LHCN-M2 (cell line): ENCODE measurements around the gene C1orf21. TPM values are rescaled to one million over a fixed set of nuclear protein-coding genes. Genes with fewer than 3 reads are reported as not detected.
"Not testable (repeated sequence)": the region's sequence is repeated elsewhere in the genome, so short reads cannot be mapped to it uniquely, and the experiment has no call there.

Experiments used
- DNase-seq: peaks from one replicate; pipeline ENCODE4 v3.0.0-alpha.2; 2012; ENCODE audit warnings: low read depth
- total RNA-seq: library from RNA; depleted of rRNA; stranded (reverse); fragments of >200 nt; gene quantifications from 2 replicates; pipeline ENCODE4 v1.2.3, GENCODE V29; 2014

C1orf21 gene
- total RNA-seq, 1 experiment from 2014 or later, result 23.9 TPM

DNA sequence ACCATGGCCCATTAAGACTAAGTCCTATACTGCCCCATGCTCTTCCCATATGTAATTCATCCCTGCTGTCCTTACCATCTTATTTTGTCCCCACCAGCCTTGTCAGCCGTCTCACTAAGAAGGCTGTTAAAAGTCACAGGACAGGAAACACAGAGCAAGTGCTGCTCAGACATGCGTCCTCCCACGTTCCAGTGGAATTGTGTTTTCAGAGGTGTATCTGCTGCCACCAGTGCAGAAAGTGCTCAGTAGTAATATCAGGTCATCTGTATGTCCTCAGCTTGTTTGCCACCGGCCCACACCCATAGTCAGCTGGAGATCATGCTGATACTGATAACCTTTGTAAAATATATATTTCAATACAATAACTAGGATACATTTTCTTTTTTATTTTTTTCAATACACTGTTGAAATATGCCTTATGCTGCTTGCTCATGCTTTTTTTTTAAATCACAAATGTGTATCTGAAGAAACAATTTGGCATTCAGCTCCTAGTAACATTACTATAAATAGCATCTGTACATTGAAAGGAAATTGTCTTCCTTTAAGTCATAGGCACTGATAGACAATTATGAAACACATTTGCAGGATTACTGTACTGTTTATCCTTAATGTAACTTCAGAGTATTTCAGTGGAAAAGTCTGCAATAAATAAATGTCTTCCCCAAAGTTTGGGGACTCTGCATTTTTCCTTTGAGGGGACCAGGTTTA, 211.0 kb downstream of the C1orf21 start:
- no peak for DNase-seq

DNA sequence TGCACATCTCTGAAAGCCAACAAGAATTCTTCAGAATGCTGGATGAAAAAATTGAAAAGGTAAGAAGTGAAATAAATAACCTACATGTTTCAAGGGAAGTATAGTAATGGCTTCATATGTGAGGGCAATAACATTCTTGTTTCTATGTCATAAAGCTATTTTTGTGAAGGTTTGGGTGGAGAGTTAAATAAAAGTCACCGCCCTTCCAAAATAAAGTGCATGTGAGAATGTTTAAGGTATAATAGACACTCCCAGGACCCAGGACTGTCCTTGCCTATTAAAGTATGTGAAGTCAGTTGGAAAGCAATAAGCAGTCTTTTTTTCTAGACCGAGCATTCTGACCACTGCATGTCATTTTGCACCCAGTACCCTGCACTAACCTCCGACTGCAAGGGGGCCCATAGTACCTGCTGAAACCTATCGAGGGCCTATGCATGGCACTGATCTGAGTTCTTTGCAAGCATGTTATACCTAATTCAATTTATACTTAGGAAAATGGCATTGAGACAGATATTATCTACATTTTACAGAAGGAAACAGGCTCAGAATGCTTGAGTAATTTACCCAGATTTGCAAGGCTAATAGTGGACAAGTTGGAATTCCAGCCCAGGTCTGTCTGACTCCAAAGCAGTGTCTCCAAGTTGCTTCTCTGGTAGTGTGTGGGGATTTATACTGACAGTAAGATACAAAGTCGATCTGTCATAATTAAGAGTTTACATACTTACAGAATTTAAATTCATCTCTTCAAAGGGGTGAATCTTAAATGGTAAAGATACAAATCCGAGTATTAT, 211.8 kb downstream of the C1orf21 start:
- DNase-seq, result no peak

DNA sequence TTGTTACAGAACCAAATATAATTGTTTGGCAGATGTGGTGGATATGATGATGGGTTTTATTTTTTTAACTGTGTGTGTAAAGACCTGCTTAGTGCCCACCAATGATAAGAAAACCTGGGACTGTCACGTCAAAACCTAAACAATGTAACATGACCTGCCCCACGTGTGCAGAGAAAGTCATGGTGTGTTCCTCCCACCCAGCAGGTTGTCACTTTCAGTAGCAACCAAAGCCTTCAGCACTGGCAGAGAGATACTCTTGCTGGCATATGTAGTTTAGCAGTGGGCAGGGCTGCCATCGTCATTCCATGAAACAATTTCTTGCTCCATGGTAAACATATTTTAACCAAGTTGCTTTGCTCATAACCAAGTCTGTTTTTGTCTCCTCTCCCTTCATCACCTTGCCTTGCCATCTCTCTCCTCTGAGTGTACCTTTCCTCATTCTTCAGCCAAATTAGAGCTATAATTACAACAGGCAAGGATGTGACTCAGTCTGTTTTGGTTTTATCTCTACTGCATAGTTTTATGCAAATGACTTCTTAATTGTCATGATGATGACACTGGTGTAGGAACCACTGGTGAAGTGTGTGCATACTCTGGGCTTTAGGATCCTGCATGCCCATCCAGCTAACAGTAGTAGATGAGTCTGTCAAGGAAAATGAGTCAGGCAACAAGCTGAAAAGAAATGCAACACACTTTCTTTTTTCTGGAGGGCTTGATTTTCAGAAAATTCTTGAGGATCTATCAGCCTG, 217.5 kb downstream of the C1orf21 start:
- DNase-seq, result no peak

DNA sequence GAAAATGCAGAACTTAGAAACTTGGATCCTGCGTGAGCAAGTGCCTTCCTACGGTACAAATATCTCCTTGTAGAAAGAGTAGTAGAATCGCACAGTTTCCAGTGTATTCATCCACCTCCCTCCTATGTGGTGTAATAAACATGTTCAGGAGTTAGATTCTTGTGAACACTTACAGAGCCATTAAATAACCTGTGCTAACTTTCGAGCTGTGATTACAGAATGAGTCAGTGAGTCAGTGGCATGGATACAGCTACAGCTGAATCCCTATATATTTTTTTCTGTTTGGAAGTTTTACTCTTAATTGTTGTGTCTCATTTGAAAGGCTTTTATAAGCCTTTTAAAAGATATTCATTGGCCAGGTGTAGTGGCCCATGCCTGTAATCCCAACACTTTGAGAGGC, 219.1 kb downstream of the C1orf21 start:
- no peak for DNase-seq

DNA sequence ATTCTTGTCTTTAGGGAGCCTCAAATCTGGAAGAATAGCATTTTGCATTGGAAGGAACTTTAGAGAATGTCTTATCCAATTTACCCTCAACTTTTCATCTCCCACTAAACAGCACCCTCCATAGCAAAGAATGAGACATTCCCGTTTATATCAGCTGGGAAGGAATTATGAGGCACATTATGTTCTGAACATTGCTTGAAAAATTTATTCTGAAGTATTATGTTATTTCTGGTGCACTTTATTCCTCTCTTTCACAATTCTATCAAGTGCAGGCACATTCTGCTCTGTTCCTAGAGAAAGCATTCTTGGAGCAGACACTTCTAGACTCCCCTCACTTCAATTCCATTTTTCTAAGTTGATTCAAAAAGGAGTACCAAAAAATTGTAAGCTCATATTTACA, 220.0 kb downstream of the C1orf21 start:
- DNase-seq, result no peak

DNA sequence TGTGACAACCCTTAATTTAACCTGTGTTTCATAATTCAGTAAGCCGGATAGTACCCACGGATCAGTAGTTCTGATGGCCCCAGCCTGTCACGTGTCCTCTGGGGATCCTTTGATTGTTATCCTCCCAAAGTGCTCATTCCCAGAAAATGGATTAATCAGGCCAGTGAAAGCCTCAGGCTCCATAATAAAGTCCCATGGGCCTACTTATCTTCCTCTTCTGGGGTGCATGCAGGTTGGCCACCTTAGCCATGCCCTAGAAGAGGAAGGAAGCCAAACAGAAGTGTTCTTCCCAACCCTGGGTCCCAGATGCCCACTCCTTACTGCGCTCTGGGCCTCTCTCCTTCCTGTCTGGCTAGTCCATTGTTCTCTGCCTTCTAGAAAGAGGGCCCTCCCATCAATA, 221.8 kb downstream of the C1orf21 start:
- DNase-seq, result no peak

DNA sequence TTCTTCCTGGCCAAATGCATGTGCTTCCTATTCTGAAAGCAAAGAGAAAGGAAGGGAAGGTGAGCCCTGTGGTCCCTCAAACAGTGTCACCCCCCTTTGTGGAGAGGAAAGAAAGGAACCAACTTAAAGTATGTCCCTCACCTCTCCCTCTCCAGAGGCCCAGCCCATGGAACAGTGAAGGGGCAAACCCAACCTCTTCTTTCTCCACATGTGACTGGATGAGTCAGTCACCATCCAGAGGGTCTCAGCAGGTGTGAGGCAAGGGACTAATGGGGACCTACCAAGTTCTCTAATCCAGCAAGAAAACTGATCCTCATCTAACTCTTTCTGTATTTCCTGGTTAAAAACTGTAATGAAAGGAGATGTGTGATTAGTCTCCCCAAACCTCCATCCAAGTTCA, 222.2 kb downstream of the C1orf21 start:
- no peak for DNase-seq

DNA sequence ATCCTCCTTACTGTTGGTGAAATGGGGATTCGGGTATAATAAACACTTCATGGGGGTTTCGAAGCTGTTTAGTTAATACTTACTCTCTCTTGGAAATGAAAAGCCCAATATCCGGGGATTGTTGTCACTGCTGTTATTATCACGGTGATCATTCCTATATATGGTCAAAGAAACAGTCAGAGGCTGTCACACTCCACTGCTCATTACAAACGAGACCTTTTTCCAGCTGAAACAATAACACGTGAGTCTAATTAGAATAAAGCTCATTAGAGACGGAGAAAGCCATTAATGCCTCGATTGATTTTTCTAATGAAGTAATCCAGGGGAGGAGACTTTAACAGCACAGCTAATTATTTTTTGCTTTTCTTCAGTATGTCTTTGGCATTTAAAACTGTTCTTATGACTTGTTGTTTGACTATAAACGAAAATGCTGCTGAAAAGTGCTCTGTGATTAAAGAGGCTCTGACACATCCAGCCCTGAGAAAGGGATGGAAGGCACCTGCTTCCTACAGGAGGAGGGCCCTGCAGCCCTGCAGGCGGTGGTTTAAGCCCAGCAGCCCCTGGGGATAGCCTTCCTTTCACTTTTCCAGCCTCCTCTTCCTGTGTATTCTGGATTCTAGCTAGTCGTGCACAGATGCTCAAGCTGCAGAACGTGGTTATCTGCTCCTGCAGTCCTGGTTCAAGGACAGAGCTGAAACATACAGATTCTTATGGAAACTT, 224.2 kb downstream of the C1orf21 start:
- DNase-seq, result no peak

DNA sequence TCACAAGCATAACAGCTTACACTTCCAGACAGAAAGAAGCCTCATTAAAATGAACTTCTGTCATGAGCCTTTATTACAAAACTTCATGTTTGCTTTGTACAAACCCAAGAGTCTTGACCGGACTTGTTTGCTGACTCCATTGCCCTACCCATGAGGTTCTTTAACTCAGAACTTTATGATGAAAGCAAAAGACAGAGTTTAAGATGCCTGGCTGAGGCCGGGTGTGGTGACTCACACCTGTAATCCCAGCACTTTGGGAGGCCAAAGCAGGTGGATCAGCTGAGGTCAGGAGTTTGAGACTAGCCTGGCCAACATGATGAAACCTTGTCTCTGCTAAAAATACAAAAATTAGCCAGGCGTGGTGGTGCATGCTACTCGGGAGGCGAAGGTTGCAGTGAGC, 225.4 kb downstream of the C1orf21 start:
- DNase-seq, result not testable (repeated sequence)

DNA sequence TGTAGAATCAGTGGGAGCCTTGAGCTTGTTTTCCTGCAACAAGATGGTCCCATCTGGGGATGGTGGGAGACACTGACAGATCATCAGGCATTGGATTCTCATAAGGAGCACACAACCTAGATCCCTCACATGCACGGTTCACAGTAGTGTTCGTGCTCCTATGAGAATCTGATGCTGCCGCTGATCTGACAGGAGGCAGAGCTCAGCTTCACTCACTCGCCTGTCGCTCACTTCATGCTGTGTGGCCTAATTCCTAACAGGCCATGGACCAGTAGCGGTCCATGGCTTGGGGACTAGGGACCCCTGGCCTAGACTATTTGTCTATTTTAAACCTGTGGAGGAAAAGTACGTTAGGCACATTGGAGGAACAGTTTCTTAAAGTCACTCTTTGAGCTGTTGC, 227.8 kb downstream of the C1orf21 start:
- DNase-seq, result no peak

DNA sequence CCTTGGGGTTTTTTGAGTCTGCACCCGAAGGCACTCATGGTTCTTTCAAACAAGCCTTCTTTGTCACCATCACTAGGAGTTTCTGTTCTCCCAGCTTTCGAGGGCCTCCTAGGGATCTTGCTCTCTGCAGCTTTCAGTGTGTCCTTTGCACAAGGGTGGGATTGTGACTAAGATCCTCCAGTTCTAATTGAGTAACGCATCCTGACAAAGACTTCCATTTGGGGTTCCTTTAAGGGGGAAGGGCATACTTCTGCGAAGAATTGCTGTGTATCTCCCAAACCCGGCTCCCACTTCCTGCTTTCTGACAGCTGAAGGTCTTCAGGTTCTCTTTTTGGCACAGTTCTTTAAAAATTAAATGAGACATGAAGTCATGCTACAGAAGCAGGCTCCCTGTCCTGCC, 228.5 kb downstream of the C1orf21 start:
- no peak for DNase-seq

DNA sequence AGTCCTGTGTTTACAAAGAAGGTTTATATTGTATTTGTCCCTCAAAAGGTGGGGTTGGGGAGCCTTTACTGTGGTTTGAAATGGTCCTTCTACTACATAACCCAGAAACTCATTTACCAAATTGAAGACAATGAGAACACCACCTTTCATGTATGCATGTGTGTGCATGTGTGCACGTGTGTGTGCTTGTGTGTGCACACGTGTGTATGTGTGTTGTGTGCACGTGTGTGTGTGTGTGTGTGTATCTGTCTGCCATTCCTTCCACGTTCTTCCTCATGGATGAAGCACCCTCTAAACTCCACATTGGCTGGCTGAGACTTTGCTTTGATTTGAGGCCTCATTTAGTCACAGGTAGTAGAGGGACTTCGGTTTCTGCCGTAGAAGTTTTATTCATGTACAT, 229.7 kb downstream of the C1orf21 start:
- no peak for DNase-seq

DNA sequence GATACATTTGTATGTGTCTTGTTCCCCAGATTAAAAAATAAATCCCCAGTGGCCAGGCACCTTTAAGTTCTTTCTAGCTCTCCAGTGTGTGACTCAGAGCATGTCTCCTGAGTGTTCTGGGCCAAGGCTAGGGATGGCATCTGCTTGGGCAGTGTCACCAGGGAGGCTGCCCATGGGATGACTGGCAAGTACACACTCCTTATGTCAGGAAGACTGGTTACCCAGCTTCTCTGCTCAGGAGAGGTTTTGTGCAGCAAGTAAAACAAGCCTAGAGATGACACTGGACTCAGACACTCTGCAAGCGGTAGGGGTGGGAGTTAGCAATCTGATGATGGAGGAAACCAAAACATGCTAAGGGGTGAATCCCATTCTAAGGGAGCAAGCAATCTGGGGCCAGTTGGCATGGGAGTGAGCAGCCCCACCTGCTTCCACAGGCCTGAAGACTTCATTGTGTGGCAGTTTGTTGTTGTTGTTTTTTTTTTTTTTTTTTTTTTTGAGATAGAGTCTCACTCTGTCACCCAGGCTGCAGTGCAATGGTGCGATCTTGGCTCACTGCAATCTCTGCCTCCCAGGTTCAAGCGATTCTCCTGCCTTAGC, 230.7 kb downstream of the C1orf21 start:
- no peak for DNase-seq

DNA sequence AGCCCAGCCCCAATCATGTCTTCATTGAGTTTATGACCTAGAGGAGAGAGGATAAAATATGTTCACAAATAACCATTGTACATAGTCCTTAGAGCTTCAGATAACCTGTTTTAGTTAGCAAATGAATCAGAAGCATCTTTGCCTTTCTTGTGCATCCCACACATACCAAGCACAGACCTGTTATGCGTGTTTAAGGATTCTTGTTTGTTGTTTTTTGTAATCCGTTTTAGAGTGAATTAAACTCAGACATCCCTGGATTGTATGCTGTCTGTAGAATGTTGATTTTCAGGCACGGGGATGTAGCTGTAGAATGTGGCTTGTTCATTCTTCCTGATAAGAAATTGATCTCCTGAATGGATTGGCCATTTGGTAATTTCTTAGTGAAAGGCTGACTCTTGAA, 232.0 kb downstream of the C1orf21 start:
- DNase-seq, result no peak

DNA sequence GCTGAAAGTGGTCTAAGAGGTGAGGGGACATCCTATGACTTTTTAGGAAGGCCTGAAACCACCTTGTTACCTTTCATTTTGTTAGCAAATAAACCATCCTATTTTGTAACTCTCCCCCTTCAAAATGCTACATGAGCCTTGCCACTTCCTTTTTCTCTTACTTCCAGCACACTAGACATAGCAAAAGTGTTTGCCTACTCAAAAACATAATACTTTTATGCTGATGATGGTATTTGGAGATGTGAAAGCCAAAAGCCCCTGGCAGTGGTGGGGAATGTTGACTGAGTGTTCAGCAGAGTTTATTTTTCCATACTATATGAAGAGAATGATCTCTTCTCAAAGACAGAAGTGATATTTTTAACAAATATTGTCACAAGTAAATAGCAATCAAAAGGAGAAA, 233.6 kb downstream of the C1orf21 start:
- no peak for DNase-seq

DNA sequence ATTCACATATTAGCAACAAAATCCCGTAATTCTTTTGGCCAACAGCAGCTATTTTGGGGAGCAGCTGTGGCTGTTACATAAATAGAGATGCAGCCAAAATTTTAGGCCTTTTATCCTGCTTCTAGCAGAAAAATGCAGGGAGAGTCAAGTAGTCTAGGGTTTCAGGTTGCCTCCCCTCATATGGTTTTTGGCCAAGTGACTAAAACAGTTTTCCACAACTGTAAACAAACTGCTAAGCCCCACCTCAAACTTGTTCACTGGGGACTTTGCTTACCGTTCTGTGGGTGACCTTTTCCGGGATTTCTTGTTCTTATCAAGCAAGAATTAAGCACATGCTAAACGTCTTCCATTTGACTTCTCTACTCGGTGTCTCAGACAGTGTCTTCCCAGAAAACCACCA, 234.4 kb downstream of the C1orf21 start:
- DNase-seq, result peak; percentile 67

DNA sequence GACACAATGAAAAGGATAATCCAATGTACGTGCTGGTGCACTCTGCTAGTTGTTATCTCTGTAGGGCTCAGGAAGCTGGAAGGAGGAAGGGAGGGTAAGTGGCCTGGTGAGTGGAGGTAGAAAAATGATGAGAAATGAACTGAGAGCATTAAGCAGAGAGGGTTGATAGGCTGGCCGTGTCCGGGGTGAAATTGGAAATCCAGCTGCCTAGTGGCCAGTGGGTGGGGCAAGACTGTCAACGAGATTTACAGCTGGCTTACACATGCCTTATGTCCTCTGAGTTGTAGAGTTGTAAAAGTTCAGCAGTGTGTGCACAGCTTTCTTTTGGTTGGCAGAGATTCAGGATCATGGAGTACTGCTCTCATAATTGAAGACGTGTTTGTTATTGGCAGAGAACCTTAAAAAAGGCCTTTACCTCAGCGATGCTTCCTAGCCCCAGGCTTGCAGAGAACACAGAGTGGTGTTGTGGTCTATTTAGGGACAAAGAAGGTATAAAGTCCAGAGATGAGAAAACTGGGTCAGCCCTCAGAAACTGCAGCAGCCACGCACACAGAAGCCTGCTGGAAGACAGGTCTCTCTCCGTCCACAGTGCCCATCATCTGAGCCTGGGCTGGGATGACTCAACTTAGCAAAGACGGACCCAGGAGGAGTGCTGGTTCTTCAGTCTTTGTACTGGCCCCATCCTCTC, 235.5 kb downstream of the C1orf21 start:
- peak; percentile 89 for DNase-seq

DNA sequence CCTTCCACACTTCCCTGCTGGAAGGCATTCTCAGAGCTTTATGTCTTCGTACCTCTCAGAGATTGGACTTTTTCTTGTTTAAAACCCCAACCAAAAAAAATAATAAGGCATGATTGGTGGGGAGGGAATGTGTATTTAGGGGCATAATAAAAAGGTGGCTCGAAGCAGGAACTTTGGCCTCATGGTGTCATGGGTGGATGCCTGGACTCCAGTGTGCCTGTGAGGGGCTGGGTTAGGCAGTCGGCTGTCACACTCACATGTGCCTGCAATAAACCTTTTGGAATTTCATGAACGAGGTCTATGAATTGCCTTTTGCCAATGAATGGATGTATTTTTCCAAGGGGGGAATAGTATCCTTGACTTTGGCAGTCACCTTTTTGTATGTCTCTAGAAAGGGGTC, 236.6 kb downstream of the C1orf21 start:
- DNase-seq, result no peak

DNA sequence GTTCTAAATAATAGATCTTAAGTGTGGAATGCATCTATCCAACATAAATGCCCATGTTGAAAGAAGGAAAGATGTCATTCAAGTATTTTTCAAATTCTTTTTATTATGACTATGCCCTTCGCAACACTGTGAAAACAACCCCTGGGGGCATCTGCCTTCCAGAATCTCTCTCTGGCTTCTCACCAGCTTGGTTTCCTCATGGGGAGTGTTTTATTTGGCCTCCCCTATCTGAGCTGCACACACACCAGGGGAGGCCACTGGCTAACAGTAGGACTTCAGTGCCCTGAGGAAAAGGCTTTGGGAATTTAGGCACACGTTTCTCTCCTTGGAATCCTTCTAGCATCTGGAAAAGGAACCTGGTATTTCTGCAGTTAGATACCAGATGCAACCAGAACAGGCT, 237.2 kb downstream of the C1orf21 start:
- no peak for DNase-seq

DNA sequence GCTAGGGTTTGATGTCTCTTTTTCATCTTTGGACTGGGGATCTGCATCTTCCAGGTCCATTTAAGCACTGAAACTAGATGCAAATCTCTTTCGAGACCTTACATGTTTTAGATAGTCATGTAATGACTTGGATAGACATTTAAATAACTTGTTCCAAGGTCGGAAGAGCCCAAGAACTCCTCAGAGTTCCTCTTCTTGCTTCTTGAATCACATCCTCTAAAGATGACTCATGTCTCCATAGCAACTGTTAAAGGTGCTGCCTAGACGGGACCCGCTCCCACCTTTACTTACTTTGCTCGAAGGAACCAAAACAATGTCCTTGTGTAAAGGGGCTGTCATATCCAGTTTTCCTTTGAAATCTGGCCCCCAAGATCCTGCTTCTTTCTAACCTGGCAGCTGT, 237.8 kb downstream of the C1orf21 start:
- no peak for DNase-seq

DNA sequence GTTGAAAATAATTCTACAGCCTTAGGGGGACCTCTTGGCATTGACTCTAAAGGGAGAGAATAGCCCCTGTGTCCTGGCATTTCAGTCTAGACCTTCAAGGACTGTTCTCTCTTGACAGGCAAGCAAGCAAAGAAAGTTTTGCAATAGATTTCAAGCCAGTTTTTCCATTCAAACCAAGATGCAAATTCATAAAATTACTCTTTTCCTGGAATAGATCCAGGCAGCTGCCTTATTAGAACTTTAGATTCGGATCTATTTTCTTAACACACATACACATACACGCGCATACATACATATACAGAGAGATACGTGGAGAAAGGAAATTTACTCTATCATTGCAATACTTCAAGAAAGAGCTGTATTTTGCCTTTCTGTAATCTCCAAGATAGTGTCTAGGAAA, 238.4 kb downstream of the C1orf21 start:
- no peak for DNase-seq
